Left ventricle myocardium inferior (tissue), 1 donor: ENCODE measurements around the gene ISOC1. TPM values are rescaled to one million over a fixed set of nuclear protein-coding genes. Genes with fewer than 3 reads are reported as not detected.

ENCODE experiments used
- DNase-seq: peaks from one replicate; pipeline ENCODE4 v3.0.0-alpha.2; 2020
- H3K27ac ChIP-seq: fragments of 200-600 bp; replicated peaks from 2 replicates; pipeline ENCODE4 v1.8.0; 2021
- H3K27me3 ChIP-seq: fragments of 200-600 bp; 2 replicates; pipeline ENCODE4 v1.8.0; 2021; ENCODE audit warnings: low read depth
- H3K36me3 ChIP-seq: fragments of 200-600 bp; 2 replicates; pipeline ENCODE4 v1.8.0; 2021
- H3K4me1 ChIP-seq: fragments of 200-600 bp; 2 replicates; pipeline ENCODE4 v1.8.0; 2021
- H3K4me3 ChIP-seq: fragments of 200-600 bp; 2 replicates; pipeline ENCODE4 v1.8.0; 2021; ENCODE audit warnings: mild to moderate bottlenecking, moderate library complexity
- H3K9me3 ChIP-seq: fragments of 200-600 bp; replicated peaks from 2 replicates; pipeline ENCODE4 v1.8.0; 2021
- intact Hi-C: fragments of 100-400 bp; cut with micrococcal nuclease; formaldehyde crosslinking; loops from one replicate; pipeline ENCODE4 v1.11.0; 2022
- total RNA-seq: library from RNA; stranded (reverse); fragmentation: NEBNext Ultra II Directional; extraction: Animal tissue kit (Norgen Biotek cat#: 25700); gene quantifications from one replicate; pipeline ENCODE4 v1.2.1, GENCODE V29; 2021
- TF ChIP-seq, protein P1 (sequence below): fragments of 200-600 bp; IDR thresholded peaks from 2 replicates; pipeline ENCODE4 v1.8.0; 2021; ENCODE audit warnings: antibody characterized with exemption, mild to moderate bottlenecking, borderline replicate concordance
- donor health status: DM: no; HTN: yes; CAD: no; lungs with severe emphysema.

Gene ISOC1
- total RNA-seq, 1 donor from 2014 or later: 112 TPM

- intact Hi-C loops: no loop called here
- Histone ChIP-seq H3K9me3 (no peaks in the 10 kb centered on the region), H3K4me1 (peaks cover 92% of the 10 kb centered on the region), H3K27me3 (no peaks in the 10 kb centered on the region), H3K36me3 (peaks cover 14% of the 10 kb centered on the region), H3K4me3 (no peak overlapping the region), H3K27ac (peak overlapping the region; percentile 36)
- TF ChIP-seq, protein P1, sequence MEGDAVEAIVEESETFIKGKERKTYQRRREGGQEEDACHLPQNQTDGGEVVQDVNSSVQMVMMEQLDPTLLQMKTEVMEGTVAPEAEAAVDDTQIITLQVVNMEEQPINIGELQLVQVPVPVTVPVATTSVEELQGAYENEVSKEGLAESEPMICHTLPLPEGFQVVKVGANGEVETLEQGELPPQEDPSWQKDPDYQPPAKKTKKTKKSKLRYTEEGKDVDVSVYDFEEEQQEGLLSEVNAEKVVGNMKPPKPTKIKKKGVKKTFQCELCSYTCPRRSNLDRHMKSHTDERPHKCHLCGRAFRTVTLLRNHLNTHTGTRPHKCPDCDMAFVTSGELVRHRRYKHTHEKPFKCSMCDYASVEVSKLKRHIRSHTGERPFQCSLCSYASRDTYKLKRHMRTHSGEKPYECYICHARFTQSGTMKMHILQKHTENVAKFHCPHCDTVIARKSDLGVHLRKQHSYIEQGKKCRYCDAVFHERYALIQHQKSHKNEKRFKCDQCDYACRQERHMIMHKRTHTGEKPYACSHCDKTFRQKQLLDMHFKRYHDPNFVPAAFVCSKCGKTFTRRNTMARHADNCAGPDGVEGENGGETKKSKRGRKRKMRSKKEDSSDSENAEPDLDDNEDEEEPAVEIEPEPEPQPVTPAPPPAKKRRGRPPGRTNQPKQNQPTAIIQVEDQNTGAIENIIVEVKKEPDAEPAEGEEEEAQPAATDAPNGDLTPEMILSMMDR: no peak
- no peak for DNase-seq
These were observed 7.2 kb downstream of the ISOC1 start for GRCh38 chr5:129101794-129102193.

GRCh38 chr5:129103397-129103796 is 8.8 kb downstream of the ISOC1 start:
- DNase-seq: no peak
- Histone ChIP-seq H3K9me3 (no peaks in the 10 kb centered on the region), H3K4me3 (no peak overlapping the region), H3K27me3 (no peaks in the 10 kb centered on the region), H3K4me1 (peaks cover 83% of the 10 kb centered on the region), H3K27ac (peak overlapping the region; percentile 36), H3K36me3 (peaks cover 30% of the 10 kb centered on the region)
- intact Hi-C loops: no loop called here
- TF ChIP-seq, protein P1: no peak

DNA sequence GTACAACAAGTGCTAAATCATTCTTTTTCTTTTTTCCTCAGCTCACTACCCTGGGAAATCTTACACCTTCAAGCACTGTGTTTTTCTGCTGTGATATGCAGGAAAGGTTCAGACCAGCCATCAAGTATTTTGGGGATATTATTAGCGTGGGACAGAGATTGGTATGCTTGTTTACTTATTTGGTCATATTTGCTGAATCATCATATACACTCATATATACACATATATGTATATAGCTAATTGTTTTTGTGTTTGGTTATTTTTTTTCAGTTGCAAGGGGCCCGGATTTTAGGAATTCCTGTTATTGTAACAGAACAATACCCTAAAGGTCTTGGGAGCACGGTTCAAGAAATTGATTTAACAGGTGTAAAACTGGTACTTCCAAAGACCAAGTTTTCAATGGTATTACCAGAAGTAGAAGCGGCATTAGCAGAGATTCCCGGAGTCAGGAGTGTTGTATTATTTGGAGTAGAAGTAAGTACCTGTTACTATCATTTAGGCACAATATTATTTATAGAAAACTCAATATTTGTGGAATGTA is 10.4 kb downstream of the ISOC1 start:
- H3K4me1 ChIP-seq: peaks cover 83% of the 10 kb centered on the region
- H3K27me3 ChIP-seq: no peaks in the 10 kb centered on the region
- no peaks in the 10 kb centered on the region for H3K9me3 ChIP-seq
- DNase-seq: no peak
- H3K36me3 ChIP-seq: peaks cover 43% of the 10 kb centered on the region
- intact Hi-C loops: no loop called here
- TF ChIP-seq, protein P1: no peak
- H3K4me3 ChIP-seq: no peak overlapping the region
- H3K27ac ChIP-seq: peak overlapping the region; percentile 36

GRCh38 chr5:129107637-129108036 is 13.1 kb downstream of the ISOC1 start:
- H3K27me3 ChIP-seq: no peaks in the 10 kb centered on the region
- DNase-seq: no peak
- H3K27ac ChIP-seq: no peak overlapping the region
- intact Hi-C loops: no loop called here
- TF ChIP-seq, protein P1: no peak
- no peak overlapping the region for H3K4me3 ChIP-seq
- peaks cover 88% of the 10 kb centered on the region for H3K4me1 ChIP-seq
- H3K9me3 ChIP-seq: no peaks in the 10 kb centered on the region
- peaks cover 43% of the 10 kb centered on the region for H3K36me3 ChIP-seq

GRCh38 chr5:129110742-129111141 is 16.2 kb downstream of the ISOC1 start:
- TF ChIP-seq, protein P1: no peak
- H3K27ac ChIP-seq: no peak overlapping the region
- peaks cover 43% of the 10 kb centered on the region for H3K36me3 ChIP-seq
- H3K27me3 ChIP-seq: no peaks in the 10 kb centered on the region
- H3K9me3 ChIP-seq: no peaks in the 10 kb centered on the region
- no peak overlapping the region for H3K4me3 ChIP-seq
- peaks cover 66% of the 10 kb centered on the region for H3K4me1 ChIP-seq
- no peak for DNase-seq
- intact Hi-C loops: no loop called here
